Measurements from ENCODE around the gene TFCP2L1.

DNA sequence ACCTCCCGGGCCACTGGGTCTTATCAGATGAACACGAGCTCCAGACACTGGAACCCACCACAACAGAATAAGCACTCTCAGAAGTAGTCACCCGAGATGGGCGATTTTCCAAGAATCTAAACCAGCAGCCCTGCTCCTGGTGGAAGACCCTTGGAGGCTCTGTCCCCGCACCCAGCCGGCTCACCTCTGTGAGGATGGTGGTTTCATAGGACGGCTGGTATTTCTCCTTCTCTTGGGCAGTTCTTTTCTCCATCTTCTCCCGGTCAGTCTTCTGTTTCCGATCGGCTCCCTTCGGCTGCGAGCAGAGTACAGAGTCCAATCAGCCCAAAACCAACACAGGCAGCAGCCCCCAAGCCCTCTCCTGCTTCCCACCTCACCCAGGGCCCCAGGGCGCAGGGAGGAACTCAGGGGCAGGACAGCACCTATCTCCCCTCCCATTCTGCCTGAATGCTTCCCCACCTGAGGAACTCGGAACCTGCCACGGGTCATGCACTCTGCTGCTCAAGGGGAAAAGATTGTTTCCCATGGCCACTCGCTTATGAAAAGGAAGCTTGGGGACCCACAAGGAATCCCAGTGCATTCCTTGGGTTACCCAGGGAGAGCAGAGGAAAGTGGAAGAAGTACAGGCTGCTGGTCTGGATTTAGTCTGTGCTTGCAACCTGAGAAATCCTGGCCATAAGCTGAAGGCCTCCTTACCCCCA, 42.7 kb downstream of the TFCP2L1 start:
- TF ChIP-seq CTCF (IDR thresholded peaks at IDR 0.05) (no peak), POLR2A (IDR thresholded peaks at IDR 0.05) (no peak), EP300 (IDR thresholded peaks at IDR 0.05) (no peak)
